NCI-H187 (cell line): ENCODE results near the gene ARVCF.

Source experiments
- DNase-seq, 2 experiments: peaks; one replicate each; lab custom pipeline; 2025; lab: John Stamatoyannopoulos, UW

ARVCF gene

GRCh38 chr22:20015971-20016733 is 471 bp downstream of the ARVCF start:
- no peak for DNase-seq

- no peak for DNase-seq
These were observed 1.4 kb downstream of the ARVCF start for GRCh38 chr22:20015187-20015625.

GRCh38 chr22:20014526-20015186 is 2.0 kb downstream of the ARVCF start:
- DNase-seq = no peak

- DNase-seq = no peak
These were observed 3.2 kb downstream of the ARVCF start for GRCh38 chr22:20013382-20013871.

- no peak for DNase-seq
These were observed 3.8 kb downstream of the ARVCF start for GRCh38 chr22:20012741-20013331.

GRCh38 chr22:20011993-20012740 is 4.5 kb downstream of the ARVCF start:
- no peak for DNase-seq

GRCh38 chr22:20011123-20011992 is 5.3 kb downstream of the ARVCF start:
- DNase-seq = no peak

GRCh38 chr22:20010307-20011122 is 6.1 kb downstream of the ARVCF start:
- DNase-seq = no peak

GRCh38 chr22:20009582-20010306 is 6.9 kb downstream of the ARVCF start:
- no peak for DNase-seq

- no peak for DNase-seq
These were observed 7.6 kb downstream of the ARVCF start for GRCh38 chr22:20009018-20009491.

- DNase-seq = no peak
These were observed 8.2 kb downstream of the ARVCF start for GRCh38 chr22:20008221-20008995.

- no peak for DNase-seq
These were observed 12.2 kb downstream of the ARVCF start for GRCh38 chr22:20004464-20004863.

GRCh38 chr22:20003304-20003703 is 13.3 kb downstream of the ARVCF start:
- DNase-seq = no peak

- no peak for DNase-seq
These were observed 14.0 kb downstream of the ARVCF start for GRCh38 chr22:20002636-20003035.

- DNase-seq = no peak
These were observed 14.5 kb downstream of the ARVCF start for GRCh38 chr22:20002128-20002527.

- DNase-seq = no peak
These were observed 15.5 kb downstream of the ARVCF start for GRCh38 chr22:20001082-20001638.

GRCh38 chr22:20000246-20001081 is 16.2 kb downstream of the ARVCF start:
- DNase-seq = no peak
